NCI-H187 (cell line): Measurements from ENCODE around the gene ANKS6.

Source experiments
- DNase-seq, 2 experiments: peaks; one replicate each; lab custom pipeline; 2025; lab: John Stamatoyannopoulos, UW

Gene ANKS6

DNA sequence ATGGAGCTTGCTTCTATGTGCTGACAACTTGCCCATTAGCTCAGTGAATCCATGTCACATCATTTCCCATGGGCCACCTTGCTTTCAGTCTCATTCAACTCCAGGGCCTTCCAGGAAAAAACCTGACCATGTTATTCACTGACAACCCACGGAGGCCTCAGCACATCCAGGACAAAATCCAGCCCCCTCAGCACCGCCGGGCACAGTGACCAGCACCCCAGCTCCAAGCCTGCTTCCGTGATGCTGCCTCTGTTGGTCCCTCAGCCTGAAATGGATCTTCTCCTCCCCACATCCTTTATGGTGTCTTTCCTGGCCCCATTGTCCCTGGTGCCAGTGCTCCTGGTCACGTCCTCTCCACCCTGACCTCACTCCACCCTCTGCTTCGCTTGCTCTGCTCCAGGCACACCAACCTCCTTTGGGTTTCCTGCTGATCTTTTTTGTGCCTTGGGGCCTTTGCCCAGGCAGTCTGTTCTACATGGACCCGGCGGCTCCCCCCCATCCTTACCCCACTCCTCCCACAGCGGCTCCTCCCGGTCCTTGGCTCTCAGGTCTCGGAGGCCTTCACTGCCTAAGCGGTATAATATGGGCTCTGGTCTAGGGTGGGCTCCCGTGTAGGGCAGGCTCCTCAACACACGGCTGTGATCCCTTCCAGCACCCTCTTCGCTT lies 25.0 kb downstream of the ANKS6 start:
- no peak for DNase-seq

DNA sequence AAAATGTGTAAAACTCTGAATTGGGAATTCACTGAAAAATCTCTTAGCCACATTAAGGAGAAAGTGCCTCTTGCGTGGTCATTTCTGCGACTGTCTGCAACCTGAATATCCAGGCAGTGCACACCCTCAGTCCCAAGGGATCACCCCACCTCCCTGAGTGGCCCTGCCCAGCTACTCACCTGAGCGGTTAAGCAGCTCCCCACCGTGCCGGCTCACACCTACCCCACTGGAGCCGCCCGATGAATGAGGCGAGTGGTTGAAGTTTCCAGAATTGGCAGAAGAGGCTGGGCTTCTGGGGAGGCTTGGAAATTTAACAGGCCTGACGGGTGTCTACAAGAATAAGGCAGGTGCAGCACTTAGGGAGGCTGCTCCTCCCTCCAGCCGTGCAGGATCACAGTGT lies 25.6 kb downstream of the ANKS6 start:
- no peak for DNase-seq

DNA sequence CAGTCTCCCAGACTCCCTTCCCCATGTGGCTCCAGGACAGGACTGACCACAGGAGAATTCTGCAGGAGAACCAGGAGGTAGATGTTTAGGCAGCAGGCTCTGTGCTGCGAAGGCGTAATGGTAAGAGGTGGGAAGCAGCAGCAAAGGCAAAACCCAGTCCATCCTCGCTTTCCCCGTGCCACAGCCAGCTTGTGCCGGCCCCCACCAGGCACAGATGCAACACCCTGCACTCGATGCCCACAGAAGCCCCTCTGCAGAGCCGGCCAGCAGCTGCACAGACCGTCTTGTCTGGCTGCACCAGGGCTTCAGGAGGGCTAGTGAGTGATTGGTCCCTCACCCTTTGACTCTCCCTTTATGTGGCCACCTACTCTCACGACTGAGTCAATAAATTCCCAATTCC lies 28.0 kb downstream of the ANKS6 start:
- no peak for DNase-seq

DNA sequence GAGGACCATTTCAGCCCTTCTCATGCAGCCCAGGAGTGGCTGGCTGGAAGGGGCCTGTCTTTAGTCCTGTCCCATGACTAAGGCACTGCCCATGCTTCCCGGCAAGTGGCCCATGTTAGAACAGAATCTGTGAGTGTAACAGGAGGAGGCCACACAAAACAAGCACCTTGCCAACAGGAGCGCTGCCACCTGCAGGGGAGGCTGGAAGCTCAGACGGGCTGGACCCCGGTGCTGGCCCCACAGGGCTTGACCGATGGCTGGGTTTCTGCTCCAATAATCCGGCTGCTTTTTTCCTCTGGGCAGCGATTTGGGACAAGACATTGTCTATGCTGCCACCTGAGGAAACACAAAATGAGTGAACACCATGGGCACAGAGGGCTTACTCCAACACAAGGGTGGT lies 28.4 kb downstream of the ANKS6 start:
- DNase-seq = no peak

DNA sequence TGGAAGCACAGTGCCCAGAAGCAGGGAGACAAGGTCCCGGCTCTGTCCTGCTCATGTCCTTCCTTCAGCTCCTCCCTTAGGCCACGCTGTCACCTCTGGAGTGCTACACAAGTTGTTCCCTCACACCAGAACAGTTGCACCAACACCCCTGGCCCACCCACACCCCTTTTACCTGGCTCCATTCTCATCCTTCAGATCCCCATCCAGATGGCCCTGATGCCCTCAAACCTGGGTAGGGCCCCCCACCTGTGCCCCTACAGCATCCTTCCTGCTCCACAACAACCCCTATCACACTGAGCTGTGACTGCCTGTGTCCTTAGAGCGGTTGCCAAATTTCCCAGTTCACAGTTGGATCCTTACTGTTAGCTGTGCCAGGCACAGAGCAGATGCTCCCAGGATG lies 29.2 kb downstream of the ANKS6 start:
- no peak for DNase-seq

DNA sequence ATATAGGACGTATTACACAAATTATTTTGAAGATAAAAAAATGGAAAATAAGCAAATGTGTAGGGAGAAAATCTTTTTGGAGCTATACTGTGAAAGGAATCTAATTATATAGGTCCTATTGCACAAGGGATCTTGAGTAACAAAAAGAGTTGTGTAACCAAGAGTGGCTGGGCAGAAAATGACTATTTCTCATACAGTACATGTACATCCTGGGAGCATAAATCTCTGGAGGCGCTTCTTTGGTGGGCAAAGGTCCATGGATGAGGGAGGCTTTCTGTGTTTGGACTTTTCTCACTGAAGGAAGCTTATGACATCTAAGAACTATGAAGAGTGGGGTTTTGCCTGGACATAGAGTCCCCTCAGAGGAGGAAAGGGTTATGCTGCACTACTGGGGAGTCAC lies 29.8 kb downstream of the ANKS6 start:
- DNase-seq = no peak

DNA sequence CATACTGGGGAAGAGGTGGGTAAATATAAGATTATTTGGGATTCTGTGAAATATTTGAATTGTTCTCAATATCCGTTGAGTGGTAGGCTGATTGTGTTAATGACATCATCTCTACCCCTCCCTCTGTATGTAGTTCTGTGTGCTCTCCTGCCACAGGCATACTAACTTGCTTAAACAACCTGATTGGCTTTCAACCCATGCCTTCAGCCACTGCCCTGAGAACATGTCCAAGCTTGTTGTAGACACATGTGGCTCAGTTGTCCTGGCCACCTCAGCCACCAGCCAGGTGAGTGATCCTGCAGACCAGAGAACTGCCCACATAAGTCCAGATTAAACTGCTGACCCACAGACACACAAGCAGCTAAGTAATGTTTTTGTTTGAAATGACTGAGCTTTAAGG lies 31.1 kb downstream of the ANKS6 start:
- DNase-seq = no peak

DNA sequence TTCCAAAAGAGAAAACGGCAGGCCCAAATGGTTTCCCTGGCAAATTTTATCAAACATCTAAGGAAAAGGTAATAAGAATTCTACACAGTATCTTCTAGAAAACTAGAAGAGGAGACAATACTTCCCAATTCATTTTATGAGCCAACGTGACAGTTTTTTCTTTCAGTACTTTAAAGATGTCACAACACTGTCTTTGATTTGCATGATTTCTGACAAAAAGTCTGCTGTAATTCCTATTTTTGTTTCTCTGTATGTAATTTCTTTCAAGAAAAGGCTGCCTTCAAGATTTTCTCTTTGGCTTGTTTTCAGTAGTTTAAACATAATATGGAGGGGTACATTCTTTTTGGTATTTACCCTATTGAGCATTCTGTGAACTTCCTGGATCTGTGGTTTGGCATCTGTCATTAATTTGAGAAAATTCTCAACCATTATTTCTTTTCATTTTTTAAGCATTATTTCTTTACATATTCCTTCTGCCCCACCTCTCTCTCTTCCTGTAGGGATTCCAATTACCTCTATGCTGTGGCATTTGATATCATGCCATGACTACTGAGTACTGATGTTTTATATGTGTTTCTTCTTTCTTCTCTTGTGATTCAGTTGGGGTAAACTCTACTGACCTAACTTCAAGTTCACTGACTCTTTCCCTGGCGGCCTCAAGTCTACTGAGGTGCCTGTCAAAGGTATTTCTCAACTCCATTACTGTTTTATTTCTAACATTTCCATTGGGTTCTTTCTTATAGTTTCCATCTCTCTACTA lies 32.2 kb downstream of the ANKS6 start:
- no peak for DNase-seq

DNA sequence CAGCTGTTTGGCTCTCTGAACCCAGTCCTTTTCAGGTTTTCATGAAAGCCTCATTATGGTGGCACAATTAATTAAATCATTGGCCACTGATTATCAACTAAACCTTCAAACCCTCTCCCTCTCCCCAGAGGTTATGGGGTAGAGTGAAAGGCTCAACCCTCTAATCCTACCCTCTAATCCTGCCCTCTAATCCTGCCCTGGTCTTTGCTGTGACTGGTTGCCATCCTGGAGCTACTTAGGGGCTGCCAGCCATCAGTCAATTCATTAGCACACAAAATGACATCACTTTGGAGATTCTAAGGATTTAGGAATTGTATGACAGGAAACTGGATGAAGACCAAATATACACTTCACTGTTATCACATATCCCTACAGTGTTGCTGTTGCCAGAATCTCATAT lies 36.1 kb downstream of the ANKS6 start:
- no peak for DNase-seq

DNA sequence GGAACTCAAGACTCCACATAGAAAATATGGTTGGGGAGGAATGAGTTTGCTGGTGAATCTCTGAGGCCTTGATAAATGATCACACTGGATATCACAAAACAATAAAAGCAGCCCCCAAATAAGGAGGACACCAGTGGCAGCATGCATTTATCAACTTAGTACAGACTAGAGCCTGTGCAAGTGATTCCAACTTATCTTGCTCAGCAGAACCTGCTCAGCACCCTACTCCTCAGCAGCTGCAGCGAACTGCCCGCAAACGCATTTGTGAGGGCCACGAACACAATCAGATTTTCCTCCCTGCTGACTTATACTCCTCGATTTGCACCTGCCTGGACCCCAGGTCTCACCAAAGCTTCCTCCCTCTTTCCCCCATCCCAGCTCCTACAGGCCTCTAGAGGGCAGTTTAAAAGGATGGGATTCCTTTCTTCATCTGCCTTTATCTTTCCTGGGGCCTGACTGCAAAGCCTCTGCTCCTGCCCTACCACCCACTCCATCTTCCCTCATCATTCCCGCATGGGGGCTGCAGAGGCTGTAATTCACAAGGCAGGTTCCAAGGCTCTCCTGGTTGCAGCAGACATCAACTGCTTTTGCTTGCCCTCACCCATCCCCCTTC lies 41.2 kb downstream of the ANKS6 start:
- DNase-seq = no peak

DNA sequence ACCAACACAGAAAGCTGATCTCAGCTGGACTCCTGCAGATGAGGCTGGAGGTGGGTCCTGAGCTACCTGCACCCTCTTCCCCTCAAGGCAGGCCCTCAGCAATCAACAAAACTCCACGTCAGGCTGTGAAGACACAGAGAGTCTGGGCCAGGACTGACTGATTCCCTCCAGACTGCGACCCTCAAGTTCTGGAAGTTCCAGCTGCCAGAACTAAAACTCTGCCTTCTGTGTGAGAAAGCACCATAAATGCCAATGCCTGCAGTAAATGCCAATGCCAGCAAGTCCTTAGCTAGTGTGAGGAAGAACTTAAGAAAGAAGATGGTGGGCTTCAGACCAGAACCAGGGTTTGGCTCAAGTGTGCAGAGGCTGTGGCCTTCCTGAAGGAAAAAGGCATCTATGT lies 45.1 kb downstream of the ANKS6 start:
- no peak for DNase-seq

DNA sequence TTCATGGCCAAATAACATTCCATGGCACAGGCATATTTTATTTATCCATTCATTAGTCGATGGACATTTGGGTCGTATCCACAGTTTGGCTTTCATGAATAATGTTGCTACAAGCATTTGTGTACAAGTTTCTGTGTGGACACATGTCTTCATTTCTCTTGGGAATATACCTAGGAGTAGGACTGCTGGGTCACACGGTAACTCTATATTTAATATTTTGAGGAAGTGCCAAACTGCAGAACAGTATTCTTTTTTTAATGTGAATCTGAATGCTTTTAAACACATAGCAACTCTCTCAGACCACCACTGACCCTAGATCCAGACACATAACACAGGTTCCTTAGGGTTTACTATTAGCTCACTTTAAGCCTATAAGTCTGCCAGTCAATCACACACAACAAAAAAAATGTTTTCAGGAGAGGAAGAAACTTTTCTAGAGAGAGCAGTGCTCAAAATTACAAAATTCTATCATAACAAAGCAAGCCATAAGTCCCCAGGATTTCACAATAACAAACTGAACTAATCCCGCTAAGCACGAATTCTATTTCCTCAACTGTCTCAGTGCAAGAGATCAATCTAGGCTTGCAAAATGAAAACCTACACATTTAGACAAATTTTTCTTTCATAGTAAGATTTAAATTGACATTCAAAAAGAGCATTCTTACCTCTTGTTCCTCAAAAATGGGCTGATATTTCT lies 45.8 kb downstream of the ANKS6 start:
- DNase-seq = no peak

DNA sequence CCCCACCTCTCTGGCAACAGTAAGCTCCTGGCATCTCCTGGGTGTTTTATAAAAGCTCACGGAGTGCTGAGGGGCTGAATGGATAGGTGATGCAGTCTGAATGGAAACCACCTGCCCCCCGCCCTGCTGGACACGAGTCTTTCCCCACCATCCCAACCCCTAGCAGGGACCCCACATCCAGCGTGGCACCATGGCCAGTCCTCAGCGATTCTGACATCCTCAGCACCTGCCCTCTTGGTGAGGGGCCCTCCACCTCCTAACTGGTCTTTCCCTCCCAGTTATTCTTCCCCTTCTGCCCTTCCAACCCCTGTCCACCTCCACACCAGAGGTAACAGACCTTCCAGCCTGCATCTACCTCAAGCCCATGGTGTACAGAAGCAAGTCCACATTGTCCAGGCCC lies 48.9 kb downstream of the ANKS6 start:
- no peak for DNase-seq

DNA sequence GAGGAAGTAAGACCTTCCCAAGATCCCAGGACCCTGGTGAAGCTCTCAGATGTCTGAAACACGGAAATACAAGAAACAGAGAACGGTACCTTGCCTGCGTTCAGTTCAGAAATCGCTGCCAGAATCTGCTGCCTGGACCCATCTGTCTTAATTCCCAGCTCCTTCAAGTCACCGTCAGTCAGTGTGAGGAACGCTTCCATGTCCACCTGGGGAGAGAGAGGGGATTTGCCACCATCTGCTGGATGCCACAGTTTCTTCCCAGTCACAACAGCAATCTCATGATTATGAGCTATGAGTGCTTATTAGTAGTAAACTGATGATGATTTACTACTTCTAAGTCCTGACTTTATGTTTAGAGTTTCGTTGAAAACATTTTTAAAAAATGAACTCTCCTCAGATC lies 50.9 kb downstream of the ANKS6 start:
- no peak for DNase-seq

DNA sequence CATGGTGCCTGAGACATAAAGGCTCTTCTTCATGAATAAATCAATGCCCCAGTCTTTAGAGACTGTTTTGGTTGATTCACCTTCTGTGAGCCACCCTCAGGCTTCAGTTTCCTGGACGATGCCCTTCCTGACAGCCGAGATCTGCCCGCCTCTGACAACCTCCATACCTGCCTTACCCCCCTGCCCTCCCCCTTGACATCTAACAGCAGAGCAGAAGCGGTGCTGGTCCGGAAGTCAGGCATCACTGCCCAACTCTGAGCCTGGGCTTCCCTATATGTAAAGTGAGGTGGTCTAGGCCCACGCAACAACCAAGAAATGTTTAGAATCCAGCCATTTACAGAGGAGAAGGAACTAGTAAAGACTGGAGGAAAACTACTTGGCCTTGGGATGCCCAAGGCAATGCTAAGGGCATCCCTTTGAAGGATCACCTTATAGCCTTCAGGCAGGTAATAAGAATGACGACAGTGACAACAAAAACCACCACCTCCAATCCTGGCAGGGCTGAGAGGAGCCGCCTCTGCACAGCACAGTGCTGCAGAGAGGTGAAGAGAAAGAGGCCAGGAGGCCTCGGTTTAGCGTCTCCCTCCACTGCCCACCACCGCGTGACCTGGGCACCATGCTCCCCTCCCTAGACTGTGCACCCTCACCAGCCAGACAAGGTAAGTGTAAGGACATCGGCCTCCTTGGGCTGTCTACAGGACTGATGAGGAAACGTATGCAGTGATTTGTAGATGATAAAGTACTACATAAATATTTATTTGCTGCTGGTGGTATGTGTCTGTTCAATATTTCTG lies 52.3 kb downstream of the ANKS6 start:
- no peak for DNase-seq

DNA sequence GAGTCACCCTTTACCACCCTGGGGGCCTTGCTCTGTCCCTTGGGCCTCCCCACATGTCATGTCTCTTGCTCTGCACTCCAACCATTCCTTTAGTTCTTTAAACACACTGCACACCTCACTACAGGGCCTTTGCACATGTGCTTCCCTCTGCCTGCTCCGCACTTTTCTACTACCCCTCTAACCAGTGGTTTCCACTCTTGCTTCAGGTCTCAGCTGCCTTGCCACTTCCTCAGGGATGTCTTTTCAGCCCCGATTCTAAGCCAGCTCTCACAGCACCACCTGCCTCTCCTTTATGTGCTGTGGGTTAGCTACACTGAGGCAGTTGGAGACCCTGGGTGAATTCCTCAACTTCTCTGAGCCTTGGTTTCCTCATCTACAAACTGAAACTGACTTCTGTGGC lies 53.0 kb downstream of the ANKS6 start:
- no peak for DNase-seq

DNA sequence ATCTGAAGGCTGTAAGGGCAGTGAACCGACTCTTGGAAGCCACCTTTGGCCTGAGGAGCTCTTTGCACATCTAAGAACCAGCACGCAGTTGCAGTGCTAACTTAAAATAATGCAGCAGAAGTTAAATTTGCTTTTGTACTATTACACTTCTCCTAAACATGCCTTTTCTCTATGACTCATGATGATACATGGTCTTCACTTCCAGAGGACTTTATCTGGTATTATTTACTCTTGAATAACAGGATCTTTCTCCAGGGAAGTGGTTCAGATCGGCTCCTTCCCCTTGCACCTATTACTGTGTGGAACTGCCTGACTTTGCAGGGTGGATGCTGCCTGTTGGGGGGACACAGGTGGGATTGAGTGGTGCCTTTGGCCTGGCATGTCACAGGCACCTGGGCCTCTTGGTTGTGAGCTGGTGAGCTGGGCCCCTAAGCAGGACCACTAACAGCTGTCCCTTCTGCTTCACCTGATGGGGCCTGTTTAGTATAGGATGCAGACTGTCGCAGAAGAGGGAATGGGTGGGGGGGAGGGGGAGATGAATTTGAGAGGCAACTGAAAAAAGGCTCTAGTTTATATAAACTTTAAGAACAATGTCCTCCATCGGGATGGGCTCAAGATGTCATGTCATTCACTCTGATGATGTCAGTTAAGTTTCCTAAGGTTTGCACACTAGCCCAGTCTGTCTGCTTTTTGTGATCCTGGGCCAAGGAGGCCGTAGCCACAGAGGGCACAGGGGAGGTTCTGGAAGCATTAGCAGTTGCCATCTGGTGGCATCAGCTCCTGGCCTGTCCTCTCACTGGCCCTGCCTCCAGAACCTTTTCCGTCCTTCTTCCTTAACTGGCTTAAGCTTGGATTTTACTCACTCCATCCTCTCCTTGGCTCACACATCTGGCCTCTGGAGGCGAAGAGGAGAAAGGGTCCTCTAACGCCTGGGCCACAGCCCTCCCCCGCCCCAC lies 53.8 kb downstream of the ANKS6 start:
- DNase-seq = no peak

DNA sequence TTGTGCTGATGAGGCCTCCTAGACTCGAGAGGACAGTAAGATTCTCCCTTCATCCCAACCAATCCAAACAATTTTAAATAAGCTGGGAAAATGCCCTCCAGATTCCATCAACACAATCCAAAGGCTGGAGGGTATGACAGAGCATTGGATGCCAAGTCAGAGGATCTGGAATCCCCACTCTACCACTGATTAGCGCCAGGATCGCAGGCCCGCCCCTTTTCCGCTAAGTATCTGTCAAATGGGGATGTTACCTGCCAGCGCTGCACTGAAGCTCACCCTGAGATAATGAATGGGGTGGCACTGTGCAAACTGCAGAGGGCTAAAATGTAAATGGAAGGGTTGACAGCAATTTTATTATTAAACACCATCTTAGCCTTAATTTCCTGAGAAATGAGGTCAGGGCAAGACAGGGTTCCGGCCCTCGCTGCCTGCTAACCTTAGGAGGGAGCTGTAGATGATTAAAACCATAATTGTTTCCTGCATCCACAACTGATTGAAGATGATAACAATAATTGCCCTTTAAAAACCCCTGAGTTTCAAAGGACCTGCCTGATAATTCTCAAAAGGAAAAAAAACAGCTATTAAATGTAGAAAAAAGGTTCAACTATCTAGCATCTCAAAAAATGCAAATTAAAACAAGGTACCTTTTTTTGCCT lies 56.0 kb downstream of the ANKS6 start:
- DNase-seq = no peak

DNA sequence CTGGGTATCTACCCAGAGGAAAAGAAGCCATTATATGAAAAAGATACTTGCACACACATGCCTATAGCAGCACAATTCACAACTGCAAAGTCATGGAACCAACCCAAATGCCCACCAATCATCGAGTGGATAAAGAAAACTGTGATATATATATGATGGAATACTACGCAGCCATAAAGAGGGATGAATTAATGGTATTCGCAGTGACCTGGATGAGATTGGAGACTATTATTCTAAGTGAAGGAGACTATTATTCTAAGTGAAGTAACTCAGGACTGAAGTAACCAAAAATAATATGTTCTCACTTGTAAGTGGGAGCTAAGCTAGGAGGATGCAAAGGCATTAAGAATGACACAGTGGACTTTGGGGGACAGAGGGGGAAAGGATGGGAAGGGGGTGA lies 57.6 kb downstream of the ANKS6 start:
- no peak for DNase-seq

DNA sequence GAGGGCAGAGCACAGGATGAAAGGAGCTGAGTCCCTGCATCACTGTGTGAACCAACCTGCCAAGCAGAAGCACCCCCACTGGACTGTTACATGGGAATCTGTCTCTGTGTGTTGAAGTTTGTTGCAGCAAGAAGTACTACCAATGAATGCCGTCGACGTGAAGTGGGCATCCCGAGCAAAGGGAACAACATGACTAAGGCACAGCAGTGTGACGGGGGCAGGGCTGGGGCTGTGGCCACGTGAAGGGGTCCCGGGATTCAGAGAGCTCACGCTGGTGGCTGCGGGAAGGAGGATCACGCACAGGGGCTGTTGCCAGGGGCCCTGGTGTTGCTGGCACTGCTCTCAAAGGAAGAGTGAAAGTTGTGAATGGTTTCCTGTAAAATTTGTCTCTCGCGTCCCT lies 60.1 kb downstream of the ANKS6 start:
- no peak for DNase-seq
